Thoracic aorta (tissue), 2 donors: ENCODE measurements around the gene BLTP3B. TPM values are rescaled to one million over a fixed set of nuclear protein-coding genes. Genes with fewer than 3 reads are reported as not detected.

Experiments used
- ATAC-seq: fragments of 150-250 bp; one replicate; pipeline ENCODE4 v1.8.0; 2017; ENCODE audit warnings: low read depth; ENCODE audit not compliant: insufficient number of reproducible peaks, low FRiP score
- DNase-seq: peaks from one replicate; pipeline ENCODE4 v3.0.0-alpha.2; 2020; ENCODE audit warnings: low spot score
- H3K27ac ChIP-seq, 2 donors: fragments of 200-600 bp; sonication (generic); 1 replicate in 1 of 2; 2 replicates in 1 of 2; pipeline ENCODE4 v1.5.1; 2016; ENCODE audit warnings: mild to moderate bottlenecking in 2 of 2, moderate library complexity in 2 of 2
- H3K27me3 ChIP-seq: fragments of 200-600 bp; sonication (generic); replicated peaks from 2 replicates; pipeline ENCODE4 v1.6.0; 2016; ENCODE audit warnings: mild to moderate bottlenecking; ENCODE audit not compliant: insufficient read depth
- H3K36me3 ChIP-seq: fragments of 200-600 bp; sonication (generic); one replicate; pipeline ENCODE4 v1.5.1; 2016
- H3K4me1 ChIP-seq, 2 donors: fragments of 200-600 bp; sonication (generic); 1 replicate in 1 of 2; 2 replicates in 1 of 2; pipeline versions ENCODE4 v1.5.1 to v1.6.0; 2016; ENCODE audit warnings: low read depth in 2 of 2, mild to moderate bottlenecking in 1 of 2; ENCODE audit not compliant: control insufficient read depth in 1 of 2
- H3K4me3 ChIP-seq: fragments of 200-600 bp; sonication (generic); 2 replicates; pipeline ENCODE4 v1.5.1; 2016; ENCODE audit warnings: mild to moderate bottlenecking
- H3K9me3 ChIP-seq: fragments of 200-600 bp; sonication (generic); 2 replicates; pipeline ENCODE4 v1.5.1; 2016
- total RNA-seq, 2 donors: library from RNA; depleted of rRNA; stranded (reverse); fragments of >200 nt; gene quantifications; one replicate each; pipeline versions ENCODE4 v1.1.0 to v1.2.3, GENCODE V29; 2016
- TF ChIP-seq, protein P1 (sequence below): fragments of 200-600 bp; sonication (generic); IDR thresholded peaks from one replicate; pipeline ENCODE4 v1.5.1; 2019; ENCODE audit warnings: antibody characterized with exemption

Gene BLTP3B
- total RNA-seq, 2 donors from 2014 or later = 42.9 to 62.5 TPM

DNA sequence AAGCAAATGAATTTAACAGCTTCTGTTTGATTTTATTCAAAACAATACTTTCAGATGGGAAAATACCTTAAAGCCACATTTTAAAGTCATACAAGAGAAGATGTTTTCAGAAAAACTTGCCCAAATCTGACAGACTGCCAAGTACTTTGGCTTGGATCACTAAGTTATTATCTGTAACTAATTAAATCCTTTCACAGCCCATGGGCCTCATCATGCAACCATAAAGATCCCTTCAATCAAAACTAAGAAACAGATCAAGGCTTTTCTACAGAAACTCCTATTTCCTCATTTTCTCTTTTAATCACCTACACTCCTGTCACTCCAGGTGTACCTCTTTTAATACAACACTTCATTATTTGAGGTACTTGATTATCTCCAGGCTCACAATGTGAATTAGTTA is 28.1 kb downstream of the BLTP3B start:
- Histone ChIP-seq H3K9me3 (no peaks in the 10 kb centered on the region), H3K27me3 (no peaks in the 10 kb centered on the region), H3K4me1 (peaks cover 0 to 7% of the 10 kb centered on the region in 2 donors), H3K4me3 (no peak overlapping the region), H3K27ac (no peak overlapping the region), H3K36me3 (no peaks in the 10 kb centered on the region)
- TF ChIP-seq, protein P1, sequence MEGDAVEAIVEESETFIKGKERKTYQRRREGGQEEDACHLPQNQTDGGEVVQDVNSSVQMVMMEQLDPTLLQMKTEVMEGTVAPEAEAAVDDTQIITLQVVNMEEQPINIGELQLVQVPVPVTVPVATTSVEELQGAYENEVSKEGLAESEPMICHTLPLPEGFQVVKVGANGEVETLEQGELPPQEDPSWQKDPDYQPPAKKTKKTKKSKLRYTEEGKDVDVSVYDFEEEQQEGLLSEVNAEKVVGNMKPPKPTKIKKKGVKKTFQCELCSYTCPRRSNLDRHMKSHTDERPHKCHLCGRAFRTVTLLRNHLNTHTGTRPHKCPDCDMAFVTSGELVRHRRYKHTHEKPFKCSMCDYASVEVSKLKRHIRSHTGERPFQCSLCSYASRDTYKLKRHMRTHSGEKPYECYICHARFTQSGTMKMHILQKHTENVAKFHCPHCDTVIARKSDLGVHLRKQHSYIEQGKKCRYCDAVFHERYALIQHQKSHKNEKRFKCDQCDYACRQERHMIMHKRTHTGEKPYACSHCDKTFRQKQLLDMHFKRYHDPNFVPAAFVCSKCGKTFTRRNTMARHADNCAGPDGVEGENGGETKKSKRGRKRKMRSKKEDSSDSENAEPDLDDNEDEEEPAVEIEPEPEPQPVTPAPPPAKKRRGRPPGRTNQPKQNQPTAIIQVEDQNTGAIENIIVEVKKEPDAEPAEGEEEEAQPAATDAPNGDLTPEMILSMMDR = no peak
- ATAC-seq = no peak
- no peak for DNase-seq

DNA sequence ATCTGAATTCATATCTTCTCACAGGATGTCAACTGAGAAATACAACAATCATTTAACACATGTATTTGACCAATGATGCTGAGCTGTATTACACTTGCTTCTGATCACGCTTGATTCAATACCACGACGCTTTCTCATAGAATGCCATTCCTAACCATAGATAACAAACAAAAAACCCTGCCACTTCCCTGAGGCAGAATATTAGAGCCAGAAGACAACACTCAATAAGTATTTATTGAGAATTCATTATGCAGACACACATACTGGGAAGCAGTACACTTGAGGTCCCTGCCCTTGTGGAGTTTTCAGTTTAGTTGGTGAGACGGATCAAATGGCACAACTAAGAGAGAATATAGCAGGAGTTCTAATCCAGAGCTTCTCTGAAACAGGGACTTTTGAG is 32.4 kb downstream of the BLTP3B start:
- H3K4me1 ChIP-seq = peaks cover 0 to 7% of the 10 kb centered on the region in 2 donors
- ATAC-seq (no peak), DNase-seq (no peak)
- no peaks in the 10 kb centered on the region for H3K27me3 ChIP-seq
- TF ChIP-seq, protein P1 = no peak
- H3K36me3 ChIP-seq = peaks cover 4% of the 10 kb centered on the region
- no peaks in the 10 kb centered on the region for H3K9me3 ChIP-seq
- no peak overlapping the region for H3K27ac ChIP-seq
- H3K4me3 ChIP-seq = no peak overlapping the region

DNA sequence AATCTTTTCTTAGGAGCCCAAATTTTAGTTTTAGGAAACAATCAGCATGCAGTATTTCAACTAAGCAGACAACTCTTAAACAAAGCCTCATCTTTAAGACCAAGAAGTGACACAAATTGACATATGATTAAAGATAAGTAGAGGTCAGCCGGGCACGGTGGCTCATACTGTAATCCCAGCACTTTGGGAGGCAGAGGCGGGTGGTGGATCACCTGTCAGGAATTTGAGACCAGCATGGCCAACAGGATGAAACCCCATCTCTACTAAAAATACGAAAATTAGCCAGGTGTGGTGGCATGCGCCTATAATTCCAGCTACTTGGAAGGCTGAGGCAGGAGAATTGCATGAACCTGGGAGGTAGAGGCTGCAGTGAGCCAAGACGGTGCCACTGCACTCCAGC is 35.8 kb downstream of the BLTP3B start:
- H3K36me3 ChIP-seq = peaks cover 11% of the 10 kb centered on the region
- H3K4me1 ChIP-seq = no peaks in the 10 kb centered on the region
- DNase-seq (no peak), ATAC-seq (no peak)
- TF ChIP-seq, protein P1 = no peak
- no peaks in the 10 kb centered on the region for H3K9me3 ChIP-seq
- H3K27me3 ChIP-seq = no peaks in the 10 kb centered on the region
- no peak overlapping the region for H3K4me3 ChIP-seq
- H3K27ac ChIP-seq = no peak overlapping the region

DNA sequence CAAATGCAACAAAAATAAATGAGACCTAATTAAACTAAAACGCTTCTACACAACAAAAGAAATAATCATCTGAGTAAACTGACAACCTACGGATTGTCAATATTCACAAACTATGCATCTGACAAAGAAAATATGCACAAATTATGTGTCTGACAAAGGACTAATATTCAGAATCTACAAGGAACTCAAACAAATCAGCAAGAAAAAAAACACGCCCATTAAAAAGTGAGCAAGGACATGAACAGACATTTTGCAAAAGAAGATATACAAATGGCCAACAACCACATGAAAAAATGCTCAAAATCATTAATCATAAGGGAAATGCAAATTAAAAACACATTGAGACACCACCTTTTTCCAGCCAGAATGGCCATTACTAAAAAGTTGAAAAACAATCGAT is 37.0 kb downstream of the BLTP3B start:
- H3K4me3 ChIP-seq = no peak overlapping the region
- H3K36me3 ChIP-seq = peaks cover 11% of the 10 kb centered on the region
- no peak for DNase-seq
- no peaks in the 10 kb centered on the region for H3K4me1 ChIP-seq
- no peak for ATAC-seq
- no peaks in the 10 kb centered on the region for H3K27me3 ChIP-seq
- TF ChIP-seq, protein P1 = no peak
- no peak overlapping the region for H3K27ac ChIP-seq
- H3K9me3 ChIP-seq = no peaks in the 10 kb centered on the region

DNA sequence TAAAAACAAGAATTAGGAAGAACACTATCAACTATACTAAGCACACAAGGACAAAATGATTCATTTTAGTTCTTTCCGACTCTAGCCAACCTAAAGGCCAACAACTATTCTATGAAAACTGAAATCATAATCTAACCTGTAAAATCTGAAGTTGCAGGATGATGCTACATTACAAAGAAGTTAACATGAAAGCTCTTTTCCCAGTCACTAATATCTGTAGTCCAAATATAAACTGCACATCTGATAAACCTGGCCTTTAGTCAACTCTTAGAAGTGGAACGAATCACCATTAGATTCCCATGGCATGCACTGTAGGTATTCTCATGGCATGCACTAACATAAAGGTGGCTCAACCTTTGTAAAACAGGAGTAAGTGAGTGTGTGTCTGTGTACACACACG is 41.7 kb downstream of the BLTP3B start:
- no peak for DNase-seq
- H3K36me3 ChIP-seq = peaks cover 18% of the 10 kb centered on the region
- TF ChIP-seq, protein P1 = no peak
- no peak for ATAC-seq
- no peak overlapping the region for H3K27ac ChIP-seq
- H3K27me3 ChIP-seq = no peaks in the 10 kb centered on the region
- H3K4me3 ChIP-seq = no peak overlapping the region
- H3K4me1 ChIP-seq = no peaks in the 10 kb centered on the region
- H3K9me3 ChIP-seq = no peaks in the 10 kb centered on the region

Other genes starting within 250 kb of the BLTP3B start
- gene ANKS1B, start 157.9 kb downstream of the BLTP3B start, total RNA-seq = 10 to 100 TPM; 45.5 to 65.9 TPM
- 100 to 1,000 TPM in 1 of 2 donors, 10 to 100 TPM in 1; 17.6 to 130 TPM for gene ACTR6, start 57.9 kb upstream of the BLTP3B start, total RNA-seq
- not detected for gene DEPDC4, start 124.2 kb upstream of the BLTP3B start, total RNA-seq
- gene SCYL2, start 124.3 kb upstream of the BLTP3B start, total RNA-seq = 10 to 100 TPM; 44.8 to 52.3 TPM
- not detected for gene SLC17A8, start 214.2 kb upstream of the BLTP3B start, total RNA-seq